ENCODE data around the gene CD86.

Gene CD86

DNA sequence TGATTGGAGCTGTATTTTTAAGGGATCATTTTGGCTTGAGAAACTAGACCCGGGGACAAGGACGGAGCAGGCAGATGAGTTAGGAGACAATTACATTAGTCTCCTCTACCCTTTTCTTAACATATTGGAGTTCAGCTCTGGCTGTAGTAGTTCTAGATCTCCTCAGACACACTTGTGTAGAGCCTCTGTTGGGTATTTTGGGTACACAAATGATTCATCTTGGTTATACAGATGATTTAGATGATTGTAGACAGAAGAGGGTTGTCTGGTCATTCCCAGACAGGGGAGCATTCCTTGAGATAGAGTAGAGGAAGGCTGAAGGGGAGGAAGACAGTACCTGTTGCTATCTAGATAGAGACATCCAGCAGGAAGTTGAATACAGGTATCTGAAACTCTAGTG is 43.4 kb downstream of the CD86 start:
- no peaks in the 10 kb centered on the region for H3K9me3 ChIP-seq (ENCODE audit: severe bottlenecking)
- TF ChIP-seq, protein P1, sequence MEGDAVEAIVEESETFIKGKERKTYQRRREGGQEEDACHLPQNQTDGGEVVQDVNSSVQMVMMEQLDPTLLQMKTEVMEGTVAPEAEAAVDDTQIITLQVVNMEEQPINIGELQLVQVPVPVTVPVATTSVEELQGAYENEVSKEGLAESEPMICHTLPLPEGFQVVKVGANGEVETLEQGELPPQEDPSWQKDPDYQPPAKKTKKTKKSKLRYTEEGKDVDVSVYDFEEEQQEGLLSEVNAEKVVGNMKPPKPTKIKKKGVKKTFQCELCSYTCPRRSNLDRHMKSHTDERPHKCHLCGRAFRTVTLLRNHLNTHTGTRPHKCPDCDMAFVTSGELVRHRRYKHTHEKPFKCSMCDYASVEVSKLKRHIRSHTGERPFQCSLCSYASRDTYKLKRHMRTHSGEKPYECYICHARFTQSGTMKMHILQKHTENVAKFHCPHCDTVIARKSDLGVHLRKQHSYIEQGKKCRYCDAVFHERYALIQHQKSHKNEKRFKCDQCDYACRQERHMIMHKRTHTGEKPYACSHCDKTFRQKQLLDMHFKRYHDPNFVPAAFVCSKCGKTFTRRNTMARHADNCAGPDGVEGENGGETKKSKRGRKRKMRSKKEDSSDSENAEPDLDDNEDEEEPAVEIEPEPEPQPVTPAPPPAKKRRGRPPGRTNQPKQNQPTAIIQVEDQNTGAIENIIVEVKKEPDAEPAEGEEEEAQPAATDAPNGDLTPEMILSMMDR (IDR thresholded peaks at IDR 0.05; ENCODE audit: low read depth, low read length), result no peak
- DNase-seq, result no peak
- H3K27me3 ChIP-seq (ENCODE audit: insufficient read depth, low read depth, severe bottlenecking), result peaks cover 6% of the 10 kb centered on the region
- H3K36me3 ChIP-seq, result no peaks in the 10 kb centered on the region
- no peak overlapping the region for H3K27ac ChIP-seq
- no peak overlapping the region for H3K4me3 ChIP-seq (ENCODE audit: low read depth, low read length)

DNA sequence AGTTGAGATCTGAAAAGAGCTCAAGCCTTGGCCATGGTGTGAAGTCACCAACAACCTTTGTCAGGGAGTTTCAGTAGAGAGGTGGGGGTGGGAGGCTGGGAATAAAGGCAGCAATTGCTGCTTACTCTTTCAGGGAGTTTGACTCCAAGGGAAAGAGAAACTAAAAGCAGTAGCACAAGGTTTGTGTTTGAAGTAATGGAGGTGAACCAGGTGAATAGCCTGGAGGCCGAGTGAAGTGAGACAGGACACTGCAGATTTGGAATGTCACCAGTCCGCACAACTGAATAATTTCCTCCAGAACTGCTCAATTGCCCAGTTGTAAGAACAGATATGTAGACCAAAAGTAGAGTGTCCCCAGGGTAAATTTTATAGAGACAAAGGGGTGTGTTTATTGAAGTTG is 44.1 kb downstream of the CD86 start:
- DNase-seq, result no peak
- Histone ChIP-seq H3K4me3 (ENCODE audit: low read depth, low read length) (no peak overlapping the region), H3K27me3 (ENCODE audit: insufficient read depth, low read depth, severe bottlenecking) (peaks cover 6% of the 10 kb centered on the region), H3K9me3 (ENCODE audit: severe bottlenecking) (no peaks in the 10 kb centered on the region), H3K27ac (no peak overlapping the region), H3K36me3 (no peaks in the 10 kb centered on the region)
- TF ChIP-seq, protein P1 (IDR thresholded peaks at IDR 0.05; ENCODE audit: low read depth, low read length), result no peak

DNA sequence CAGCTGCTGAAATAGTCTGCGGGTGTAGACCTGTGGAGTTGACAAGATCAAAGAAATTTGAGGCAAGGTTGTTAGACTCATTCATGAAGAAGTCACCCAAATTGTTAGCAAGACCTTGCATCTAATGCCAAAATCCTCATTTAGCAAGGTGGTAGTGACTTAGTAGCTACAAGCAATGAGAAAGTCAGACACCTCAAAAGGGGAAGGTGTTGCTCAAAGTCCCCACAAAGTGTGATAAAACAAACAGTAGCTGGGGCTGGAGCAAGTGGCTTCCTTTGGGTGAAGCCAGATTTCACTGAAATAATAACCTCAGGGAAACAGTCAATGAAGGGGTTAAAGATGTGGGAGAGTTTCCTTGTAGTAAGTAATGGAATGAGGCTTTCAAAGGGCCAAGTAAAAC is 44.9 kb downstream of the CD86 start:
- Histone ChIP-seq H3K27me3 (ENCODE audit: insufficient read depth, low read depth, severe bottlenecking) (peaks cover 10% of the 10 kb centered on the region), H3K36me3 (no peaks in the 10 kb centered on the region), H3K27ac (no peak overlapping the region), H3K9me3 (ENCODE audit: severe bottlenecking) (no peaks in the 10 kb centered on the region), H3K4me3 (ENCODE audit: low read depth, low read length) (no peak overlapping the region)
- no peak for DNase-seq
- TF ChIP-seq, protein P1 (IDR thresholded peaks at IDR 0.05; ENCODE audit: low read depth, low read length), result no peak

DNA sequence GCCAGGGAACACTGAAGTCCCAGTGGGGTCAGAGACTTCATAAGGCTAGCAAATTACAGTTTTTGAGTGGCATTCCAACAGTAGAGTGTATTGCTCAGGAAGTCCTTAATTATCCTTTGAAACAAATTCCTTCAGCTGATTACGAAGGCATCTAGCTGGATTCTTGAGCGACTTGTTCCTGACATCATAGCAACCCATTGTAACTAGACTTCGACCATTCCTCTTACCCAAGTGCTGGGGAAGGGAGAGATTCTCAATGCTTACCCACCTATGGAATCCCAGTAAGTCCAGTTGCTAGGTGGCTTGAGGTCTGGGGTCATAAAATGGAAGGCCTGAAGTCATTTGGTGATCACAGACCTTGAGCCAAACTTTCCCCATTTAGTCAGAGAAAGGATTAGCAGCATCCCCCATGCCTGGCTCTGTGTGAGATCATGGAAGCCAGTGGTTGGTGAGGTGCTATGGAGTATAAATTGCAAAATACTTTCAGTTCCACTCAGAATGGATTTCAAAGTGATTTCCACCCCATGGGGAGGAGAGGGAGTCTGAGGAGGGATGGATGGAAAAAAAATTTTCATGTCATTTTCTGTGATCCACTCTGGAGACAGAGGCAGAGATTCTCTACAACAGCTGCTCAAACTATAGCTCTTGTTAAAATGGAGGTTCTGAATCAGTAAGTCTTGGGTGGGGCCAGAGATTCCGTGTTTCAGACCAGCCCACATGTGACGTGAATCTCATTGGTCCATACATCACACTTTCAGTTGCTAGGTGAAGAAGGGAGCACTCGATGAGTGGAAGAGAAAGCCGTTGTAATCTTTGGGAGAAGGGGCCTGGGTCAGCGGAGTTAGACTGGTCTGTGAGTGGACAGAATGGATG is 45.7 kb downstream of the CD86 start:
- Histone ChIP-seq H3K27me3 (ENCODE audit: insufficient read depth, low read depth, severe bottlenecking) (peaks cover 15% of the 10 kb centered on the region), H3K9me3 (ENCODE audit: severe bottlenecking) (no peaks in the 10 kb centered on the region), H3K27ac (no peak overlapping the region), H3K4me3 (ENCODE audit: low read depth, low read length) (no peak overlapping the region), H3K36me3 (no peaks in the 10 kb centered on the region)
- no peak for DNase-seq
- TF ChIP-seq, protein P1 (IDR thresholded peaks at IDR 0.05; ENCODE audit: low read depth, low read length), result no peak

DNA sequence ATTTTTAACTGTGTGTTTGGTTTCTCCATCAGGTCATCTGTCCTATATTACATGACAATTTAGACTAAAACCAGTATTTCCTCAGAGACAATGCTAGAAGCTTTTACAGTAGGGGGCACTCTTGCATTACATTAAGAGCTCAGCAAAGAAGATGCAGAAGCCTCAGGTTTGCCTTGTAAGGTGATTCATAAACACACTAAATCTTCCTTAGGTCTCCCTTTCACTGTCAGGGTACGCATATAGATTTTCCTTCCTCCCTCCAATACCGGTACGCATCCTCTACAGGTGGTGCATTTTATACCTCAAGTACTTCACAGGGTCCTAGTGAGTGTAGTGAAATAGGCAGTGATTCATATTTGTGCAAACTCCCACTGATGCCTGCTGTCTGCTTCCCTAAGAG is 46.5 kb downstream of the CD86 start:
- peak; percentile 17 for DNase-seq
- Histone ChIP-seq H3K4me3 (ENCODE audit: low read depth, low read length) (no peak overlapping the region), H3K27me3 (ENCODE audit: insufficient read depth, low read depth, severe bottlenecking) (peaks cover 13% of the 10 kb centered on the region), H3K9me3 (ENCODE audit: severe bottlenecking) (no peaks in the 10 kb centered on the region), H3K27ac (no peak overlapping the region), H3K36me3 (no peaks in the 10 kb centered on the region)
- TF ChIP-seq, protein P1 (IDR thresholded peaks at IDR 0.05; ENCODE audit: low read depth, low read length), result peak; percentile 56

All from WERI-Rb-1 (cell line).